GM13976 (cell line): ENCODE data around the gene GPX5.

ENCODE experiments used
- DNase-seq: peaks from one replicate; pipeline ENCODE4 v3.0.0; 2012; ENCODE audit warnings: low spot score
- CTCF ChIP-seq: IDR thresholded peaks from 2 replicates; pipeline ENCODE4 v1.5.1; 2012; ENCODE audit warnings: borderline replicate concordance, mild to moderate bottlenecking; ENCODE audit not compliant: insufficient read depth; ENCODE audit errors: extremely low read depth, missing control alignments, control extremely low read depth
- in situ Hi-C: fragments of 300-500 bp; cut with MboI; formaldehyde crosslinking; loops from one replicate; pipeline ENCODE4 v1.12.0; 2022; ENCODE audit warnings: low sequenced_read_pairs, mixed read lengths, inconsistent platforms; ENCODE audit not compliant: unreplicated experiment

Gene GPX5

GRCh38 chr6:28525496-28526039, at the start of gene GPX5:
Gene GPX5, plus strand, starts transcription at chr6:28525881. Its CDS starts 133 bp downstream, at chr6:28526014.
- in situ Hi-C loops = no loop called here
- TF ChIP-seq CTCF = no peak
- no peak for DNase-seq

DNA sequence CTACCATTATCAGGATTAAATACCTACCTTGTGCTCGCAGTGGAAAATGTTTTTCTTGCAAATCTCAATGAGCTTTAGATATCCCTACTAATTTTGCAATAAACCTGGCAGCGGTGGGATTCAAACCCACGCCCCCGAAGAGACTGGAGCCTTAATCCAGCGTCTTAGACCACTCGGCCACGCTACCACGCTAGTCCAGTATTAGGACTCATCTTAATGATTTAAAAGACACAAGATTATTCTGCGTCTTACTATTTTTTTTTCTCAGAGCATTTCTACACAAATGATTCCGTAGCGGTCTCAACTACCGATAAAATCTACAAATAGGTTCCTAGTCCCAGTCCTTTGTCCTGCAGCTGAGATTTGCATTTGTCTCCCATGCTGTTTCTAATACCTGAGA, 47.2 kb upstream of the GPX5 start:
- in situ Hi-C loops = no loop called here
- DNase-seq = no peak
- no peak for TF ChIP-seq CTCF

- TF ChIP-seq CTCF = no peak
- DNase-seq = no peak
- in situ Hi-C loops = no loop called here
Observed at GRCh38 chr6:28480253-28480932, 45.3 kb upstream of the GPX5 start.

- no peak for TF ChIP-seq CTCF
- no peak for DNase-seq
- in situ Hi-C loops = no loop called here
Observed at GRCh38 chr6:28485482-28485881, 40.2 kb upstream of the GPX5 start.

DNA sequence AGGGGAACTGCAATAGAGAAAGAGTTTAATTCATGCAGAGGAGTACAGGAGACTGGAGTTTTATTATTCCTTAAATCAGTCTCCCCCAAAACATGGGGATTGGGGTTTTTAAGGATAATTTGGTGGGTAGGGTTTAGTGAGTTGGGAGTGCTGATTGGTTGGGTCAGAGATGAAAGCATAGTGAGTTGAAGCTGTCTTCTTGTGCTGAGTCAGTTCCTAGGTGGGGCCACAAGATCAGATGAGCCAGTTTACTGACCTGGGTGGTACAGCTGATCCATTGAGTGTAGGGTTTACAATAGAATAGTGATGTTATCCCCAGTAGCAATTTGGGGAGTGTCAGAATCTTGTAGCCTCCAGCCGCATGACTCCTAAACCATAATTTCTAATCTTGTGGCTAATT, 39.1 kb upstream of the GPX5 start:
- no peak for TF ChIP-seq CTCF
- in situ Hi-C loops = no loop called here
- DNase-seq = no peak

DNA sequence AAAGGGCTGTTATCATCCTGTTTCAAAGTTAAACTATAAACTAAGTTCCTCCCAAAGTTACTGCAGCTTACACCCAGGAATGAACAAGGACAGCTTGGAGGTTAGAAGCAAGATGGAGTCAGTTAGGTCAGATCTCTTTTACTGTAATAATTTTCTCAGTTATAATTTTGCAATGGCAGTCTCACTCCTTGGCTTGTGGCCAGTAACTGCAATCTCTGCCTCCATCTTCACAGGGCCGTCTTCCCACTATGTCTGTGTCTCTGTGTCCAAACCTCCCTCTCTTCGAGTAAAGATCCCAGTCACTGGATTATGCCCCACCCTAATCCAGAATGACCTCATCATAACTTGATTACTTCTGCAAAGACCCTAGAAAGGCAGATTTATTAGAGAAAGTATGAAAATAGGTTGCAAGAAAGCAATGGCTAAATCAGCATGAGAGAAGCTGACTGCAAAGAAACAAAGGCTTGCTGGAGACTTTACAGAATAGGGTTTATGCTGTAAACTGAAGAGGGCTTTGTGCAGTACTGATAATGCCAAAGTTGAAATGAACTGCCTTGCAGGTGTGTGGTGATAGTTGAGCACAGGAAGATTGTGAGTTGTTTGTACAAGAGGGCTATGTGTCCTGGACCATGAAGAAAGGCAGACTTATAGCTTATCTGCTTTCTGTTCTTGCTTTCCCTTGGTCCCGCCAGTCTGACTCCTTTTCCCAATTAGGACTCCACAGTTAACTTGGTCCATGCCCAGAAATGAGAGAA, 38.5 kb upstream of the GPX5 start:
- TF ChIP-seq CTCF = no peak
- DNase-seq = no peak
- in situ Hi-C loops = no loop called here
